Tibial nerve (tissue), 4 donors: ENCODE results near the gene SGMS2. TPM values are rescaled to one million over a fixed set of nuclear protein-coding genes. Genes with fewer than 3 reads are reported as not detected.

Experiments
- DNase-seq, 2 donors: peaks; one replicate each; pipeline ENCODE4 v3.0.0-alpha.2; 2019; ENCODE audit warnings: low spot score in 2 of 2
- H3K27ac ChIP-seq, 4 donors: fragments of 200-600 bp; sonication (generic) in 3 of 4; one replicate each; pipeline ENCODE4 v1.5.1; 2017 to 2019; ENCODE audit warnings: mild to moderate bottlenecking in 1 of 4
- H3K27me3 ChIP-seq, 2 donors: fragments of 200-600 bp; sonication (generic) in 1 of 2; one replicate each; pipeline versions ENCODE4 v1.5.1 to v1.6.0; 2017 to 2019
- H3K36me3 ChIP-seq, 3 donors: fragments of 200-600 bp; sonication (generic); one replicate each; pipeline ENCODE4 v1.5.1; 2018 to 2019
- H3K4me1 ChIP-seq, 4 donors: fragments of 200-600 bp; sonication (generic) in 3 of 4; one replicate each; pipeline ENCODE4 v1.5.1; 2017 to 2019
- H3K4me3 ChIP-seq, 4 donors: fragments of 200-600 bp; sonication (generic) in 3 of 4; one replicate each; pipeline ENCODE4 v1.5.1; 2017 to 2019; ENCODE audit warnings: mild to moderate bottlenecking in 1 of 4, moderate library complexity in 1 of 4
- H3K9me3 ChIP-seq, 4 donors: fragments of 200-600 bp; sonication (generic) in 3 of 4; one replicate each; pipeline ENCODE4 v1.5.1; 2017 to 2019
- CTCF ChIP-seq, 5 experiments: fragments of 200-600 bp in 3 of 5; fragments of 450-650 bp in 2 of 5; sonication (generic) in 3 of 5; IDR thresholded peaks; one replicate each; pipeline ENCODE4 v1.5.1; 2016 to 2019; ENCODE audit warnings: antibody characterized with exemption in 5 of 5, mild to moderate bottlenecking in 3 of 5, moderate library complexity in 2 of 5
- EP300 ChIP-seq, 2 donors: sonication (generic); formaldehyde crosslinking; IDR thresholded peaks; one replicate each; pipeline ENCODE4 v1.6.1; 2017; ENCODE audit warnings: antibody characterized with exemption in 2 of 2, mild to moderate bottlenecking in 1 of 2
- POLR2A ChIP-seq, 2 donors: fragments of 450-650 bp; IDR thresholded peaks; one replicate each; pipeline ENCODE4 v1.6.1; 2017; ENCODE audit warnings: antibody characterized with exemption in 2 of 2, mild to moderate bottlenecking in 2 of 2, moderate library complexity in 2 of 2
- WGBS, 2 donors: methylation state at CpG; one replicate each; pipeline ENCODE4 v1.1.5; 2018; 5-methylcytosine and 5-hydroxymethylcytosine counted together
- total RNA-seq, 4 donors: library from RNA; depleted of rRNA; stranded (reverse); fragments of >200 nt; gene quantifications; one replicate each; pipeline ENCODE4 v1.1.0, GENCODE V29; 2016

SGMS2 gene
- total RNA-seq, 4 donors from 2014 or later: 76.6 to 179 (median 127) TPM

GRCh38 chr4:107835406-107835805 is 10.7 kb downstream of the SGMS2 start:
- DNase-seq: no peak
- TF ChIP-seq EP300 (IDR thresholded peaks at IDR 0.05) (no peak), CTCF (IDR thresholded peaks at IDR 0.05) (no peak)
- 59 to 62% methylated on average over 5 of the region's 5 CpGs for WGBS, 2 donors
- Histone ChIP-seq H3K4me3 (no peak overlapping the region), H3K9me3 (no peaks in the 10 kb centered on the region), H3K4me1 (peaks cover 0 to 18% (median 5%) of the 10 kb centered on the region in 4 donors), H3K36me3 (no peaks in the 10 kb centered on the region), H3K27ac (no peak overlapping the region), H3K27me3 (no peaks in the 10 kb centered on the region)

DNA sequence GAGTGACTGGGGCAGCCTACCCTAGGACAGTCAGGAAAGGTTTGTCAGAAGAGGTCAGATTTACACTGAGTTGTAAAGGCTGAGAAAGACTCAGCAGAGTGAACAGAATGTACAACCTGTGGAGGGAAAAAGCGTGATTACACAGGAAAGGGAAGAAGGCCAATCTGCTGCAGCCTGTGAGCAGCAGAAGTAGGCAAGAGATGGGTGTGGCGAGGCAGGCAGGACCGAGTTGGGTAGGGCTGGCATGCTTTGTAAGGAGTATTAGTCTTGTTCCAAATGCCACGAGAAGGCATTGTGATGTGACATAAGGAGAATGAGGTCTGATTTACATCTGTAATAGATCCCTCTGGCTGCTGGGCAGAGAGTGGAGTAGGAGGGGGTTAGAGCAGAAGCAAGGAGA is 12.6 kb downstream of the SGMS2 start:
- H3K36me3 ChIP-seq: no peaks in the 10 kb centered on the region
- H3K9me3 ChIP-seq: no peaks in the 10 kb centered on the region
- 67 to 79% methylated on average over 4 of the region's 4 CpGs for WGBS, 2 donors
- DNase-seq: no peak
- H3K4me3 ChIP-seq: no peak overlapping the region
- H3K27ac ChIP-seq: peak overlapping the region in 2 of 4 donors; percentile 11 to 31
- peaks cover 0 to 18% (median 5%) of the 10 kb centered on the region in 4 donors for H3K4me1 ChIP-seq
- no peak for TF ChIP-seq CTCF (IDR thresholded peaks at IDR 0.05)
- TF ChIP-seq EP300 (IDR thresholded peaks at IDR 0.05): no peak
- no peak for TF ChIP-seq POLR2A (IDR thresholded peaks at IDR 0.05)
- H3K27me3 ChIP-seq: no peaks in the 10 kb centered on the region

GRCh38 chr4:107837776-107838618 is 13.3 kb downstream of the SGMS2 start:
- Histone ChIP-seq H3K4me3 (no peak overlapping the region), H3K4me1 (peaks cover 0 to 18% (median 5%) of the 10 kb centered on the region in 4 donors), H3K9me3 (no peaks in the 10 kb centered on the region), H3K36me3 (no peaks in the 10 kb centered on the region), H3K27me3 (no peaks in the 10 kb centered on the region), H3K27ac (peak overlapping the region in 2 of 4 donors; percentile 22 to 31)
- DNase-seq: no peak
- WGBS, 2 donors: 82 to 93% methylated on average over 3 of the region's 3 CpGs
- TF ChIP-seq POLR2A (IDR thresholded peaks at IDR 0.05) (no peak), CTCF (IDR thresholded peaks at IDR 0.05) (no peak), EP300 (IDR thresholded peaks at IDR 0.05) (no peak)

- 41 to 55% methylated on average over 1 of the region's 1 CpG for WGBS, 2 donors
- Histone ChIP-seq H3K4me1 (peaks cover 0 to 18% (median 5%) of the 10 kb centered on the region in 4 donors), H3K36me3 (no peaks in the 10 kb centered on the region), H3K27me3 (no peaks in the 10 kb centered on the region), H3K4me3 (no peak overlapping the region), H3K9me3 (no peaks in the 10 kb centered on the region), H3K27ac (peak overlapping the region in 2 of 4 donors; percentile 22 to 49)
- TF ChIP-seq POLR2A (IDR thresholded peaks at IDR 0.05): no peak
- TF ChIP-seq CTCF (IDR thresholded peaks at IDR 0.05): no peak
- no peak for TF ChIP-seq EP300 (IDR thresholded peaks at IDR 0.05)
- DNase-seq: no peak
These were observed 14.3 kb downstream of the SGMS2 start for GRCh38 chr4:107838861-107839565.

DNA sequence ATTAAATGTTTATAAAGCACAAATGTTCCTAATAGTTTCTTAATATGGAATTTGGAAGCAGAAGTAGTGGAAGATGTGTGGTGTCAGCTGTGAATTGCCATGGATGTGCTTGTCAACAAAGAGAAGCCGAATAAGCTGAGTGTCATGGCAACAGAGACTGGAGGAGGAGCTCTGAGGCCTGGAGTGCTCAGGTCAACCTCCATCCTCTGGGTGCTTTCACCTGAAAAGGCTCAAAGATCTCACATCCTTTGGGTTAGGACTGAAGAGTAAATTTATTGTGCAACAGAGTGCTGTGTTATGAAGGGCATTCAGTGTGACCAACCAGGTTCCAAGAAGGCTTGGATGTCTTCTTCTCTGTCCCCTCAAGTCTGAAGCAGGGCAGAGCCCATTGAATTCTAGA is 18.7 kb downstream of the SGMS2 start:
- 27 to 45% methylated on average over 1 of the region's 1 CpG for WGBS, 2 donors
- no peaks in the 10 kb centered on the region for H3K27me3 ChIP-seq
- TF ChIP-seq POLR2A (IDR thresholded peaks at IDR 0.05) (no peak), CTCF (IDR thresholded peaks at IDR 0.05) (no peak), EP300 (IDR thresholded peaks at IDR 0.05) (no peak)
- H3K36me3 ChIP-seq: no peaks in the 10 kb centered on the region
- DNase-seq: no peak
- H3K9me3 ChIP-seq: peaks cover 0 to 10% (median 0%) of the 10 kb centered on the region in 4 donors
- no peak overlapping the region for H3K4me3 ChIP-seq
- H3K27ac ChIP-seq: no peak overlapping the region
- peaks cover 0 to 19% (median 0%) of the 10 kb centered on the region in 4 donors for H3K4me1 ChIP-seq
